HepG2 (cell line): ENCODE results near the gene PHKG1. TPM values are rescaled to one million over a fixed set of nuclear protein-coding genes. Genes with fewer than 3 reads are reported as not detected.

Source experiments
- CAMTA2 ChIP-seq: sonication (generic); formaldehyde crosslinking; IDR thresholded peaks from 2 replicates; pipeline ENCODE4 v1.4.0; 2020; ENCODE audit warnings: mild to moderate bottlenecking, missing genetic modification reagents, borderline replicate concordance
- EED ChIP-seq: sonication (generic); formaldehyde crosslinking; IDR thresholded peaks from 2 replicates; pipeline ENCODE4 v1.5.0; 2020; ENCODE audit warnings: mild to moderate bottlenecking, missing genetic modification reagents
- EP300 ChIP-seq, 3 experiments: sonication (generic) in 1 of 3; formaldehyde crosslinking in 1 of 3; IDR thresholded peaks; 2 replicates each; pipeline versions ENCODE4 v1.5.1 to v1.6.1; 2011 to 2020; ENCODE audit warnings: low read depth in 2 of 3, low read length in 2 of 3, borderline replicate concordance in 1 of 3, improper control_type of control experiment in 1 of 3, mild to moderate bottlenecking in 1 of 3, missing genetic modification reagents in 1 of 3, moderate library complexity in 1 of 3
- ETV5 ChIP-seq: IDR thresholded peaks from 2 replicates; pipeline ENCODE4 v1.6.1; 2018; ENCODE audit warnings: missing biosample characterization, missing genetic modification reagents, inconsistent platforms, borderline replicate concordance
- FLYWCH1 ChIP-seq: sonication (generic); formaldehyde crosslinking; IDR thresholded peaks from 2 replicates; pipeline ENCODE4 v1.8.1; 2023; ENCODE audit warnings: mild to moderate bottlenecking, missing genetic modification reagents
- FOXP1 ChIP-seq, 2 experiments: fragments of 450-650 bp in 1 of 2; IDR thresholded peaks; 2 replicates each; pipeline ENCODE4 v1.6.1; 2017 to 2018; ENCODE audit warnings: antibody characterized with exemption in 1 of 2
- GATAD2A ChIP-seq: IDR thresholded peaks from 2 replicates; pipeline ENCODE4 v1.6.1; 2016
- HNF4A ChIP-seq: sonication (generic); formaldehyde crosslinking; IDR thresholded peaks from 2 replicates; pipeline ENCODE4 v1.4.0; 2020; ENCODE audit warnings: missing genetic modification reagents
- HNF4G ChIP-seq, 2 experiments: sonication (generic) in 1 of 2; formaldehyde crosslinking in 1 of 2; IDR thresholded peaks; 2 replicates each; pipeline versions ENCODE4 v1.4.0 to v1.6.1; 2011 to 2020; ENCODE audit warnings: borderline replicate concordance in 2 of 2, low read depth in 2 of 2, mild to moderate bottlenecking in 2 of 2, low read length in 1 of 2, missing genetic modification reagents in 1 of 2, moderate library complexity in 1 of 2
- MTA3 ChIP-seq: sonication (generic); formaldehyde crosslinking; IDR thresholded peaks from 2 replicates; pipeline ENCODE4 v1.4.0; 2020; ENCODE audit warnings: missing genetic modification reagents
- NFYB ChIP-seq: sonication (generic); formaldehyde crosslinking; IDR thresholded peaks from 2 replicates; pipeline ENCODE4 v1.4.0; 2020; ENCODE audit warnings: missing genetic modification reagents
- PRDM15 ChIP-seq: sonication (generic); formaldehyde crosslinking; IDR thresholded peaks from 2 replicates; pipeline ENCODE4 v1.4.0; 2020; ENCODE audit warnings: missing genetic modification reagents
- SAP130 ChIP-seq: IDR thresholded peaks from 2 replicates; pipeline ENCODE4 v1.6.1; 2016; ENCODE audit warnings: low read depth
- TGIF2 ChIP-seq: IDR thresholded peaks from 2 replicates; pipeline ENCODE4 v1.6.1; 2016; ENCODE audit warnings: control low read depth, missing compliant biosample characterization
- ZFP91 ChIP-seq: sonication (generic); formaldehyde crosslinking; IDR thresholded peaks from 2 replicates; pipeline ENCODE4 v1.9.0; 2022; ENCODE audit warnings: missing genetic modification reagents, mild to moderate bottlenecking, borderline replicate concordance
- ZNF292 ChIP-seq: sonication (generic); formaldehyde crosslinking; IDR thresholded peaks from 2 replicates; pipeline ENCODE4 v1.8.1; 2022; ENCODE audit warnings: mild to moderate bottlenecking, low read depth, missing genetic modification reagents, borderline replicate concordance
- ZNF460 ChIP-seq: sonication (generic); formaldehyde crosslinking; IDR thresholded peaks from 2 replicates; pipeline ENCODE4 v1.5.1; 2020; ENCODE audit warnings: missing genetic modification reagents, mild to moderate bottlenecking, borderline replicate concordance
- ZNF546 ChIP-seq: sonication (generic); formaldehyde crosslinking; conservative IDR thresholded peaks from 2 replicates; pipeline ENCODE4 v1.8.1; 2023; ENCODE audit warnings: mild to moderate bottlenecking, missing genetic modification reagents
- ZNF589 ChIP-seq: sonication (generic); formaldehyde crosslinking; conservative IDR thresholded peaks from 2 replicates; pipeline ENCODE4 v1.8.0; 2022; ENCODE audit warnings: mild to moderate bottlenecking, moderate library complexity, missing genetic modification reagents
- ZNF598 ChIP-seq: sonication (generic); formaldehyde crosslinking; IDR thresholded peaks from 2 replicates; pipeline ENCODE4 v1.5.1; 2020; ENCODE audit warnings: mild to moderate bottlenecking, missing genetic modification reagents, borderline replicate concordance
- ZNF629 ChIP-seq: sonication (generic); formaldehyde crosslinking; conservative IDR thresholded peaks from 2 replicates; pipeline ENCODE4 v1.5.0; 2020; ENCODE audit warnings: missing genetic modification reagents
- ZNF704 ChIP-seq: sonication (generic); formaldehyde crosslinking; IDR thresholded peaks from 2 replicates; pipeline ENCODE4 v1.8.1; 2023; ENCODE audit warnings: mild to moderate bottlenecking, inconsistent platforms, moderate library complexity, missing genetic modification reagents, borderline replicate concordance
- polyA plus RNA-seq, 8 experiments: library from polyadenylated mRNA; depleted of rRNA in 3 of 8; stranded (reverse) in 7 of 8; unstranded in 1 of 8; fragments of >200 nt; fragmentation: Illumina TruSeq in 4 of 8; extraction: Trizol in 4 of 8; gene quantifications; 2 replicates each; pipeline versions ENCODE4 v1.2.1 to v1.2.3, GENCODE V29; 2011 to 2016; ENCODE audit warnings: low read depth in 4 of 8, missing spikeins in 1 of 8, mixed read lengths in 1 of 8; ENCODE audit not compliant: insufficient read depth in 1 of 8
- total RNA-seq, 5 experiments: library from RNA; depleted of rRNA; stranded (reverse); fragments of >200 nt; fragmentation: Illumina TruSeq; extraction: Trizol; gene quantifications; 2 replicates each; pipeline ENCODE4 v1.2.3, GENCODE V29; 2016; ENCODE audit warnings: low read depth in 1 of 5

The PHKG1 gene
- total and polyA plus RNA-seq, 2 of the 13 experiments (the other 11 are each of a cell fraction or from before 2014, with no cell fraction given) = 0.44 to 0.71 TPM

GRCh38 chr7:56079450-56080185 lies 13.1 kb downstream of the PHKG1 start (continued):
- TF ChIP-seq PRDM15 (CRISPR knock-in tag) (no peak), ZNF546 (CRISPR knock-in tag) (no peak), FLYWCH1 (CRISPR knock-in tag) (no peak), ZNF460 (CRISPR knock-in tag) (peak; percentile 17; the same call in 1 of the 2 replicates), ZNF704 (CRISPR knock-in tag) (no peak), EED (CRISPR knock-in tag) (no peak), CAMTA2 (CRISPR knock-in tag) (no peak), HNF4A (CRISPR knock-in tag) (no peak), ZNF292 (CRISPR knock-in tag) (no peak), EP300 (IDR thresholded peaks at IDR 0.05; ENCODE audit: low read depth in 2 of 2, low read length in 2 of 2) (no peak), EP300 (CRISPR knock-in tag; IDR thresholded peaks at IDR 0.05; ENCODE audit: borderline replicate concordance) (0 out of 2 replicates have a peak, but pooled peaks have one; percentile 10), SAP130 (peak; percentile 33; the same call in 1 of the 2 replicates), GATAD2A (peak; percentile 17), ZNF629 (CRISPR knock-in tag) (no peak), ZNF598 (CRISPR knock-in tag) (no peak), TGIF2 (CRISPR knock-in tag) (no peak), HNF4G (IDR thresholded peaks at IDR 0.05; ENCODE audit: borderline replicate concordance, low read depth, low read length) (no peak), HNF4G (CRISPR knock-in tag; IDR thresholded peaks at IDR 0.05; ENCODE audit: borderline replicate concordance, low read depth) (no peak), ZNF589 (CRISPR knock-in tag) (no peak), FOXP1 (IDR thresholded peaks at IDR 0.05) (no peak), FOXP1 (CRISPR knock-in tag; IDR thresholded peaks at IDR 0.05) (peak; percentile 81), ZFP91 (CRISPR knock-in tag) (peak; percentile 45; the same call in 1 of the 2 replicates), ETV5 (CRISPR knock-in tag) (no peak), MTA3 (CRISPR knock-in tag) (no peak), NFYB (CRISPR knock-in tag) (no peak)
